ENCODE data around the gene LIMS2. TPM values are rescaled to one million over a fixed set of nuclear protein-coding genes. Genes with fewer than 3 reads are reported as not detected.
A peak's percentile ranks its signal among the peaks of the same experiment; 100 is the strongest.

The LIMS2 gene
- total and polyA plus RNA-seq, 2 of the 8 experiments (the other 6 are each of a cell fraction or from before 2014, with no cell fraction given), result 3.3 to 4.8 TPM

GRCh38 chr2:127624756-127625571, 50.4 kb downstream of the LIMS2 start:
- no peak overlapping the region for H4K91ac ChIP-seq (replicated peaks; ENCODE audit: insufficient read length, low read length)
- H3K18ac ChIP-seq (ENCODE audit: extremely low read depth, low read length), result no peak overlapping the region
- no peak overlapping the region for H3K14ac ChIP-seq (ENCODE audit: insufficient read length)
- H3K23ac ChIP-seq (ENCODE audit: insufficient read length), result no peak overlapping the region
- CTCF ChIA-PET (ENCODE audit: partially characterized antibody), result interaction anchor here (0.8 to 6.4 kb wide), 3 partner anchors 15 to 34 kb away, joined by 3 to 50 read pairs (median 6); no protein-coding TSS in a partner anchor
- H3K79me2 ChIP-seq (ENCODE audit: control insufficient read depth in 1 of 2, insufficient read depth in 2 of 2, low read length in 2 of 2), result no peaks in the 10 kb centered on the region
- no peaks in the 10 kb centered on the region for H4K20me1 ChIP-seq (replicated peaks in 1 of 2; ENCODE audit: control insufficient read depth in 1 of 2, insufficient read depth in 2 of 2, low read length in 2 of 2)
- no peak overlapping the region for H2BK12ac ChIP-seq (ENCODE audit: low read depth, low read length)
- H2AK5ac ChIP-seq (ENCODE audit: low read depth, low read length), result no peak overlapping the region
- 86% methylated on average over 18 of the region's 23 CpGs; no CpG with 5 or more reads in 1 of the 2 experiments for WGBS, 2 experiments (ENCODE audit: extremely low coverage in 1 of 2, insufficient coverage in 1 of 2, insufficient read length in 1 of 2, insufficient replicate concordance in 2 of 2, low coverage in 1 of 2, low lambda C conversion rate in 2 of 2, missing lambda C conversion rate in 1 of 2)
- H3K27ac ChIP-seq (ENCODE audit: low read depth, low read length), result no peak overlapping the region
- no peaks in the 10 kb centered on the region for H3K23me2 ChIP-seq (ENCODE audit: low read depth, low read length)
- H3K36me3 ChIP-seq (ENCODE audit: control insufficient read depth in 2 of 4, insufficient read depth in 4 of 4, low read length in 3 of 4), result no peaks in the 10 kb centered on the region
- no peak overlapping the region for H3K9ac ChIP-seq (replicated peaks in 1 of 4; ENCODE audit: extremely low read depth in 1 of 4, low read depth in 3 of 4, low read length in 3 of 4)
- H3K4ac ChIP-seq (replicated peaks; ENCODE audit: insufficient read length, low read depth, low read length), result no peak overlapping the region
- no peak overlapping the region for H2BK15ac ChIP-seq (ENCODE audit: low read length)
- FAIRE-seq, result no peak
- H2BK120ac ChIP-seq (replicated peaks; ENCODE audit: low read depth, low read length), result no peak overlapping the region
- no peaks in the 10 kb centered on the region for H3K4me1 ChIP-seq (replicated peaks in 1 of 4; ENCODE audit: control insufficient read depth in 3 of 4, insufficient read depth in 4 of 4, low read length in 3 of 4)
- no peak overlapping the region for H3K4me2 ChIP-seq (ENCODE audit: insufficient read depth in 1 of 2, low read depth in 2 of 2, low read length in 2 of 2)
- H3K79me1 ChIP-seq (ENCODE audit: low read depth, low read length), result no peaks in the 10 kb centered on the region
- no peak overlapping the region for H4K5ac ChIP-seq (ENCODE audit: insufficient read length, low read depth, low read length)
- DNase-seq (ENCODE audit: low read depth in 1 of 2, low spot score in 2 of 2), result no peak
- POLR2A ChIA-PET (ENCODE audit: partially characterized antibody), result no interaction called here
- no peak overlapping the region for H3K56ac ChIP-seq (replicated peaks; ENCODE audit: insufficient read length, low read depth, low read length)
- H3K4me3 ChIP-seq (ENCODE audit: extremely low read depth in 1 of 4, insufficient read depth in 2 of 4, low read depth in 3 of 4, low read length in 4 of 4), result no peak overlapping the region
- no peaks in the 10 kb centered on the region for H3K9me3 ChIP-seq (ENCODE audit: insufficient read depth in 2 of 2, low read depth in 1 of 2, low read length in 1 of 2)
- no peak overlapping the region for H2BK20ac ChIP-seq (ENCODE audit: low read length)
- no peak overlapping the region for H2AFZ ChIP-seq (ENCODE audit: low read length)
- no peak overlapping the region for H2BK5ac ChIP-seq (ENCODE audit: low read depth, low read length)
- H4K8ac ChIP-seq (ENCODE audit: extremely low read depth, insufficient read depth, low read length), result peak overlapping the region; percentile 35; the same call in 1 of the 2 replicates
- H3K27me3 ChIP-seq (replicated peaks in 1 of 4; ENCODE audit: control insufficient read depth in 3 of 4, extremely low read depth in 1 of 4, insufficient read depth in 3 of 4, low read length in 3 of 4), result no peaks in the 10 kb centered on the region
- TF ChIP-seq TAF7 (optimal IDR thresholded peaks at IDR 0.05; ENCODE audit: borderline replicate concordance, low read depth, low read length), result no peak
- TF ChIP-seq SP4 (IDR thresholded peaks at IDR 0.05; ENCODE audit: low read length), result no peak
- TF ChIP-seq TAF1 (IDR thresholded peaks at IDR 0.05; ENCODE audit: low read depth, low read length), result no peak
- no peak for TF ChIP-seq EZH2 (IDR thresholded peaks at IDR 0.05; ENCODE audit: low read depth, low read length, severe bottlenecking)
- no peak for TF ChIP-seq RNF2 (IDR thresholded peaks at IDR 0.05; ENCODE audit: borderline replicate concordance, low read depth, low read length, missing control alignments, poor library complexity, severe bottlenecking)
- no peak for TF ChIP-seq SUZ12 (IDR thresholded peaks at IDR 0.05; ENCODE audit: low read length)
- TF ChIP-seq YY1 (IDR thresholded peaks at IDR 0.05; ENCODE audit: low read depth, low read length), result no peak
- no peak for TF ChIP-seq SIN3A (conservative IDR thresholded peaks at IDR 0.05 in 1 of 2, IDR thresholded peaks at IDR 0.05 in 1 of 2; ENCODE audit: low read depth in 1 of 2, low read length in 2 of 2)
- no peak for TF ChIP-seq HDAC6 (IDR thresholded peaks at IDR 0.05; ENCODE audit: low read depth, low read length)
- no peak for TF ChIP-seq NANOG (IDR thresholded peaks at IDR 0.05; ENCODE audit: insufficient read depth, low read depth, low read length, poor library complexity, severe bottlenecking)
- no peak for TF ChIP-seq BRCA1 (IDR thresholded peaks at IDR 0.05; ENCODE audit: low read depth, low read length)
- TF ChIP-seq POU5F1 (IDR thresholded peaks at IDR 0.05; ENCODE audit: low read depth, low read length), result no peak
